Ishikawa (cell line): ENCODE results near the gene ERVFRD-1.

Experiments used
- EP300 ChIP-seq: IDR thresholded peaks from 2 replicates; pipeline ENCODE4 v1.6.1; 2012; ENCODE audit warnings: borderline replicate concordance
- FOXM1 ChIP-seq: IDR thresholded peaks from 2 replicates; pipeline ENCODE4 v1.6.1; 2012; ENCODE audit warnings: low read depth, borderline replicate concordance
- RAD21 ChIP-seq: IDR thresholded peaks from 2 replicates; pipeline ENCODE4 v1.6.1; 2012; ENCODE audit warnings: low read depth
- REST ChIP-seq: IDR thresholded peaks from 2 replicates; pipeline ENCODE4 v1.6.1; 2012; ENCODE audit warnings: low read depth, mild to moderate bottlenecking
- TCF12 ChIP-seq: IDR thresholded peaks from 2 replicates; pipeline ENCODE4 v1.6.1; 2012; ENCODE audit warnings: low read depth
- YY1 ChIP-seq: IDR thresholded peaks from 2 replicates; pipeline ENCODE4 v1.6.1; 2012; ENCODE audit warnings: low read depth
- TF ChIP-seq, protein P1 (sequence below): IDR thresholded peaks from 2 replicates; pipeline ENCODE4 v1.6.1; 2012

GRCh38 chr6:11053307-11053706, 58.2 kb downstream of the ERVFRD-1 start:
- TF ChIP-seq EP300 (no peak), RAD21 (no peak), REST (no peak), YY1 (no peak), TCF12 (no peak), FOXM1 (no peak)
- TF ChIP-seq, protein P1, sequence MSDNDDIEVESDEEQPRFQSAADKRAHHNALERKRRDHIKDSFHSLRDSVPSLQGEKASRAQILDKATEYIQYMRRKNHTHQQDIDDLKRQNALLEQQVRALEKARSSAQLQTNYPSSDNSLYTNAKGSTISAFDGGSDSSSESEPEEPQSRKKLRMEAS, result no peak
